ENCODE measurements around the gene DGKG. TPM values are rescaled to one million over a fixed set of nuclear protein-coding genes. Genes with fewer than 3 reads are reported as not detected.

The DGKG gene
- polyA plus RNA-seq, 2 of the 4 experiments (the other 2 are of a cell fraction): 11.5 to 13.3 TPM

- TF ChIP-seq REST (IDR thresholded peaks at IDR 0.05): no peak
Measured at GRCh38 chr3:186374376-186374775, 12.3 kb upstream of the DGKG start (continued).

GRCh38 chr3:186369217-186369616 lies 7.2 kb upstream of the DGKG start:
- 7% methylated on average over 3 of the region's 3 CpGs for WGBS (ENCODE audit: missing lambda C conversion rate)
- FAIRE-seq (no peak), DNase-seq (ENCODE audit: low read depth in 1 of 2, low spot score in 1 of 2) (no peak), ATAC-seq (no peak)
- no peaks in the 10 kb centered on the region for H3K9me3 ChIP-seq
- H3K27ac ChIP-seq: no peak overlapping the region
- no peak overlapping the region for H3K4me3 ChIP-seq
- TF ChIP-seq CBX2 (IDR thresholded peaks at IDR 0.05; ENCODE audit: borderline replicate concordance, low read depth): no peak
- TF ChIP-seq MAZ (IDR thresholded peaks at IDR 0.05; ENCODE audit: borderline replicate concordance, low read depth, low read length): no peak
- TF ChIP-seq REST (IDR thresholded peaks at IDR 0.05): no peak
- TF ChIP-seq GATA3 (IDR thresholded peaks at IDR 0.05; ENCODE audit: borderline replicate concordance): no peak
- TF ChIP-seq NPAS2 (CRISPR knock-in tag; IDR thresholded peaks at IDR 0.05; ENCODE audit: borderline replicate concordance): no peak
- TF ChIP-seq FOXS1 (CRISPR knock-in tag; IDR thresholded peaks at IDR 0.05): no peak
- no peak for TF ChIP-seq HOXA7 (CRISPR knock-in tag; IDR thresholded peaks at IDR 0.05)
- TF ChIP-seq NFE2L2 (conservative IDR thresholded peaks at IDR 0.05; ENCODE audit: low read length): no peak
- TF ChIP-seq HOXB13 (CRISPR knock-in tag; IDR thresholded peaks at IDR 0.05; ENCODE audit: low read depth): no peak
- CTCF ChIA-PET: no interaction called here
- H3K4me1 ChIP-seq: no peaks in the 10 kb centered on the region
- POLR2A ChIA-PET: no interaction called here
- H3K4me2 ChIP-seq: no peak overlapping the region

- H3K4me2 ChIP-seq: no peak overlapping the region
- H3K27ac ChIP-seq: no peak overlapping the region
- no peaks in the 10 kb centered on the region for H3K9me3 ChIP-seq
- WGBS (ENCODE audit: missing lambda C conversion rate): 25% methylated on average over 4 of the region's 4 CpGs
- FAIRE-seq (no peak), DNase-seq (ENCODE audit: low read depth in 1 of 2, low spot score in 1 of 2) (no peak), ATAC-seq (no peak)
- ChIA-PET CTCF (interaction anchor here (1.1 kb wide), 1 partner anchor 172 kb away, joined by 3 read pairs; no protein-coding TSS in a partner anchor), POLR2A (no interaction called here)
- no peak overlapping the region for H3K4me3 ChIP-seq
- H3K4me1 ChIP-seq: no peaks in the 10 kb centered on the region
- no peak for TF ChIP-seq KDM5A (IDR thresholded peaks at IDR 0.05)
- no peak for TF ChIP-seq RCOR1 (IDR thresholded peaks at IDR 0.05; ENCODE audit: low read depth, low read length)
- TF ChIP-seq ESRRA (IDR thresholded peaks at IDR 0.05; ENCODE audit: borderline replicate concordance, low read length): no peak
- TF ChIP-seq HMGXB4 (CRISPR knock-in tag; IDR thresholded peaks at IDR 0.05; ENCODE audit: borderline replicate concordance): no peak
- TF ChIP-seq HOXA7 (CRISPR knock-in tag; IDR thresholded peaks at IDR 0.05): no peak
- no peak for TF ChIP-seq MAX (IDR thresholded peaks at IDR 0.05)
- TF ChIP-seq HES2 (IDR thresholded peaks at IDR 0.05): no peak
- TF ChIP-seq REST (IDR thresholded peaks at IDR 0.05): no peak
- no peak for TF ChIP-seq CHD4 (IDR thresholded peaks at IDR 0.05; ENCODE audit: borderline replicate concordance)
- TF ChIP-seq RARB (CRISPR knock-in tag; IDR thresholded peaks at IDR 0.05): no peak
- TF ChIP-seq USF2 (IDR thresholded peaks at IDR 0.05): no peak
- TF ChIP-seq E2F6 (IDR thresholded peaks at IDR 0.05; ENCODE audit: borderline replicate concordance, low read depth): no peak
Measured at GRCh38 chr3:186368717-186369116, 6.7 kb upstream of the DGKG start.

All from A549 (cell line).